Activated CD4-positive, CD25-positive, alpha-beta regulatory T cell treated with anti-CD3 and anti-CD28 coated beads, Interleukin-2, amount 50 U/mL, for 16 hours (primary cell): ENCODE data around the gene NPM1.
"Not testable (repeated sequence)": the region's sequence is repeated elsewhere in the genome, so short reads cannot be mapped to it uniquely, and the experiment has no call there.

Experiments
- DNase-seq: peaks from one replicate; pipeline ENCODE4 v3.0.0-alpha.2; 2020; ENCODE audit warnings: low read depth, low spot score

The NPM1 gene, protein sequence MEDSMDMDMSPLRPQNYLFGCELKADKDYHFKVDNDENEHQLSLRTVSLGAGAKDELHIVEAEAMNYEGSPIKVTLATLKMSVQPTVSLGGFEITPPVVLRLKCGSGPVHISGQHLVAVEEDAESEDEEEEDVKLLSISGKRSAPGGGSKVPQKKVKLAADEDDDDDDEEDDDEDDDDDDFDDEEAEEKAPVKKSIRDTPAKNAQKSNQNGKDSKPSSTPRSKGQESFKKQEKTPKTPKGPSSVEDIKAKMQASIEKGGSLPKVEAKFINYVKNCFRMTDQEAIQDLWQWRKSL

GRCh38 chr5:171387345-171387969, at the start of gene NPM1:
Gene NPM1 (plus strand): TSS chr5:171387849. CDS start chr5:171387949, 100 bp downstream.
- DNase-seq, result peak; percentile 93

- no peak for DNase-seq
Observed at GRCh38 chr5:171340042-171340441, 47.6 kb upstream of the NPM1 start.

- DNase-seq, result no peak
Observed at GRCh38 chr5:171340491-171340890, 47.2 kb upstream of the NPM1 start.

DNA sequence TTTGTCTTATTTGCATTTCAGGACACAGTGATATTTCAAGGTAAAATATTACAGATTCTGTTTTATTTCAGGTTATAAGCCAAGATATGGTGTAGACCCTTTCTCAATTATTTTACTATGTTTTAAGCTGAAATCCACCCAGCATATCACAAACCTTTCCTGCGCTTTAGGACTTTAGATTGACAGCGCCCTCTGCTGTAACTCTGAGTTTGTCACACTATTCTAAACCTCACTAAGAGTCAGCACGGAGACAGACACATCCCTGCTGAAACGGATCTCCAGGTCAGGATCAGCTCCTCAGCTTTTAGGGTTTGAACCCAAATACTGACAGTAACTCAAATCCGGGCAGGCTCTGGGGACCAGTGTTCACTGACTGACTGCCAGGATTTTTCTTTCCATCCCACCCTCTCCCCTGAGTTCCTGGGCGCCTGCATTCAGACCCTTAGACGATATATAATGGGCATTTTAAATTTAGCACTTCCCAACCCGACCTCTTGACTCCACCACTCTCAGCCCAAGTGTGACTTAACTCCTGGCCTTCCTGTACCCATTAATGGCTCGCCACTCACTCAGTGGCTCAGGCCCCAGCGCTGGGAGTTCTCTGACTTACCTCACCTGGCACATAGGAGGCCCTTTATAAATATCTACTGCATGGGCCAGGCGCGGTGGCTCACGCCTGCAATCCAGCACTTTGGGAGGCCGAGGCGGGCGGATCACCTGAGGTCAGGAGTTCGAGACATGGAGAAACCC, 45.1 kb upstream of the NPM1 start:
- DNase-seq, result no peak

DNA sequence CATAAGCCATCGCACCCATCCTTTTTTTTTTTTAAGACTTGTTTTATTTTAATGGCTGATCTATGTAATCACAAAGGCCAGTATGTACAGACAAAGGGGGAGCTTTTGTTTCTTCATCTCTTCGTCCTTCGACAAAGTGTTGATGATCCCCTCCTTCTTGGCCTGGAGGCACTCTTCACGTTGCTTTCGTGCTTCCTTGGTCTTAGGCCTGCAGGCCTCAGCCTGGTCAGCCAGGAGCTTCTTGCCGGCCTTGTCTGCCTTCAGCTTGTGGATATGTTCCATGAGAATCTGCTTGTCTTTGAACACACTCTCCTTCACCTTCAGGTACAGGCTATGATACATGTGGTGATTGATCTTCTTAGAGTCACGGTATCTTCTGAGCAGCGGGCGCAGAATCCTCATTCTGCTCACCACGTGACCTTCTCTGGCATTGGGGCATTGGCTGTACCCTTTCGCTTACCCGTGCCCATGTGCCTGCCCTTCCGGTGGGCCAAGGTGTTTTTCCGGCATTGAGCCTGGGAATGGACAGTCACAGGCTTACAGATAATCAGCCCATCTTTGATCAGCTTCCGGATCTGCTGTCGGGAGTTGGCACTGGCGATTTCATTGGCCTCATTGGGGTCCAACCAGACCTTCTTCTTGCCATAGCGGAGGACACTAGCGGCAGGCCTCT, 42.6 kb upstream of the NPM1 start:
- no peak for DNase-seq

DNA sequence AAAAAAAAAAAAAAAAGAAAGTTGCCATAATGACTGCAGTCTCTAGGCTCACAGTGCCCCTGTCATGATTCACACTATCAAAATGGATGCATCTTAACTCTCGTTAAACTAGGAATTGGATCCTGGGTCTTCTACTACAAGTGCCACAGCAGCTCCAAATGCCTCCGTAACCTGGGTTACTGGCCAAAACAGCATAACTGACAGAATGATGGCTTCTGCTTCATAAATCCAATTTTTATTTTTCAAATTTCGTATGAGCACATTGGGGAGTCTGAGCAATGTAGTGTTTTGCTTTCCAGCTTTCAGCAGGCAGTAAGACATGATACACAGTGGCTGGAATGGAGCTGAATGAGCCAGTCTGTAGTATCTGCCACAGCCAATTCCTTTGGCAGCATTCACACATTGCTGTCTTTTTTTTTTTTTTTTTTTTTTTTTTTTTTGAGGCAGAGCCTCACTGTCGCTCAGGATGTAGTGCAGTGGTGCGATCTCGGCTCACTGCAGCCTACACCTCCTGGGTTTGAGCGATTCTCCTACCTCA, 36.0 kb upstream of the NPM1 start:
- DNase-seq, result no peak

GRCh38 chr5:171355302-171355724, 32.3 kb upstream of the NPM1 start:
- DNase-seq, result no peak

DNA sequence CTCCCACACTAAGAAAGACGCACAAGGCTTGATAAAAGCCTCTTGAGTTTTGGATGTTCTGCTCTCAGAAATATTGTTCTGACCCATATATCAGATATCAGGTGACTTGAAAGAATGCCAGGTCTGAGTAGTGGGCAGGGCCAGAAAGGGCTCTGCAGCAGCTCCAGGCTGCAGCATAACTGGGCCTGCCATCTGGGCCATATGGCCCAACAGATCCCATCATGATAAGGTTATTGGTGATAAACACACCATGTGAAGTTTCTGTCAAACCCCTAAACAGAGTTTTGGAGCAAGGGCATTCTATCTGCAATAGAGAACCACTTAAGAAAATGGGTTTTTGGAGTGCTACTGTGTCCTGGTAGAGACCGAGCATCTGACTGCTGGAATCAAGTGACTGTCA, 29.8 kb upstream of the NPM1 start:
- DNase-seq, result no peak

- not testable (repeated sequence) for DNase-seq
Observed at GRCh38 chr5:171361151-171361550, 26.5 kb upstream of the NPM1 start.

- DNase-seq, result not testable (repeated sequence)
Observed at GRCh38 chr5:171363249-171363648, 24.4 kb upstream of the NPM1 start.

GRCh38 chr5:171363846-171364245, 23.8 kb upstream of the NPM1 start:
- no peak for DNase-seq

DNA sequence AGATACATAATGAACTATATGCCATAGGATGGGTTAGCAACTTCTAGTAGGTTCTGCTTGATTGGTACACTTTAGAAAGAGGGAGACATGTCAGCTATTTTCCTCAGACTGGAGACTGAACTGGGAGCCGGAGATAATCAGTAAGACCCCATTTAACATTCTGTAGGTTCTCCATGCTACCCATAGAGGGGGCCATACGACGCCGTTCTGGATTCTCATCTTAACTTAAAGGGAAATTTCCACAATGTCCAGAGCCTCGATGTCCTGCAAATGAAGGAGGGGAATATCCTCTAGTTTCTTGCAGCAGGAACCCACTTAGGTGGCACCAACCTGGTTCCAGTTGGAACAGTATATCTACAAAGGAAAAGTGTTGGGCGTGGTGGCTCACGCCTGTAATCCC, 22.3 kb upstream of the NPM1 start:
- DNase-seq, result no peak

DNA sequence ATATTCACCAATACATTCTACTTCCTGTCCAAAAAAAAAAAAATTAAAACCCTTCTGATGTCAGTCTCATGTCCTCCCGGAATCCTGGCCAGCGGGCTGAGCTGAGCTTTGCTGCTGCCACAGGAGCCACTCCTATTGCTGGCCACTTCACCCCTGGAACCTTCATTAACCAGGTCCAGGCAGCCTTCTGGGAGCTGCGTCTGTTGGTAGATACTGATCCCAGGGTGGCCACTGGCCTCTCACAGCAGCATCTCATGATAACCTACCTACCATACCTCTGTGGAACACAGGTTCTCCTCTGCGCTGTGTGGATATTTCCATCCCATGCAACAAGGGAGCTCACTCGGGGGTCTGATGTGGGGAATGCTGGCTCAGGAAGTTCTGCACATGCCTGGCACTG, 21.0 kb upstream of the NPM1 start:
- DNase-seq, result no peak

GRCh38 chr5:171367424-171368370, 20.0 kb upstream of the NPM1 start:
- DNase-seq, result no peak

GRCh38 chr5:171369056-171369455, 18.6 kb upstream of the NPM1 start:
- no peak for DNase-seq

DNA sequence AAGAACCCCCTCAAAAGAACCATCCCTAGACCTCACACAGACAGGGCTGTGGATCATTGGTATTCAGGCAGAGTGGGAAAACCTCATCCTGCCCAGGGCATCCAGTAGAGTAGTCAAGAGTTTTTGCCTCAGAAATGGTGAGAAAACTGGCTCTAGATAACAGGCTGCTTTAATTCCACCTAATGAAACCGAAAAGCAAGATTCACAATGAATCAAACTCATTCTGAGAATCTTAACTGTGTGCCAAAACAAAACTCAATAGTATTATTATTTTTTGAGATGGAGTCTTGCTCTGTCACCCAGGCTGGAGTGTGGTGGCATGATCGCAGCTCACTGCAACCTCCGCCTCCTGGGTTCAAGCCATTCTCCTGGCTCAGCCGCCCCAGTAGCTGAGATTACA, 17.8 kb upstream of the NPM1 start:
- no peak for DNase-seq

DNA sequence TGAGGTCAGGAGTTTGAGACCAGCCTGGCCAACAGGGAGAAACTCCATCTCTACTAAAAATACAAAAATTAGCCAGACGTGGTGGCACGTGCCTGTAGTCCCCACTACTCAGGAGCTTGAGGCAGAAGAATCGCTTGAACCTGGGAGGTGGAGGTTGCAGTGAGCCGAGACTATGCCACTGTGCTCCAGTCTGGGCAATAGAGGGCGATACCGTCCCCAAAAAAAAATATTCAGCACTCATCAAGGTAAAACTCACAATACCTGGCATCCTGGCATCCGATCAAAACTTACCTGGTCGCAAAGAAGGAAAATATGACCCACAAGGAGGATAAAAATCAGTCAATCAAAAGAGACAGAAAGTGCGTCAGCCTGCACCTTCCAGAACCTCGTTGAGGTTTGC, 16.8 kb upstream of the NPM1 start:
- DNase-seq, result not testable (repeated sequence)

- DNase-seq, result no peak
Observed at GRCh38 chr5:171371326-171371725, 16.3 kb upstream of the NPM1 start.

DNA sequence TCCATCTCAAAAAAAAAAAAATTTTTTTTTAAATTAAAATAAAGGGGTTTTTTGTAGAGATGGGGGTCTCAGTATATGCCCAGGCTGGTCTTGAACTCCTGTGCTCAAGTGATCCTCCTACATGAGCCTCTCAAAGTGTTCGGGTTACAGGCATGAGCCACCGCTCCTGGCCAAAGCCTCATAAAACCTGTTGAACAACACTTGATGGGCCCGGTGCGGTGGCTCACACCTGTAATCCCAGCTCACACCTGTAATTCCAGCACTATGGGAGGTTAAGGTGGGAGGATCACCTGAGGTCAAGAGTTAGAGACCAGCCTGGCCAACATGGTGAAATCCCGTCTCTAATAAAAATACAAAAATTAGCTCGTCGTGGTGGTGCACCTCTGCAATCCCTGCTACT, 7.7 kb upstream of the NPM1 start:
- no peak for DNase-seq

DNA sequence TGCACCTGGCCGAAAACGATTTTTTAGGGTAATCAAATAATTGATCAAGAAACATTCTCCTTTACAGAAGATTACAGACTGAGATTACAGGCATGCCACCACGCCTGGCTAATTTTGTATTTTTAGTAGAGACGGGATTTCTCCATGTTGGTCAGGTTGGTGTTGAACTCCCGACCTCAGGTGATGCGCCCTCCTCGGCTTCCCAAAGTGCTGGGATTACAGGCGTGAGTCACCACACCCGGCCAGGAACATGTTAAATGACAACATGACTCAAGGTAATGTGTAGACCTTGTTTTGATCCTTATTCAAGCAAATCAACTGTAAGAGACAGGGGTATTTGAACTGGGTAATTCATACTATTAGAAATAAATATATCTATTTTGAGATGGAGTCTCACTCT, 3.2 kb upstream of the NPM1 start:
- not testable (repeated sequence) for DNase-seq

DNA sequence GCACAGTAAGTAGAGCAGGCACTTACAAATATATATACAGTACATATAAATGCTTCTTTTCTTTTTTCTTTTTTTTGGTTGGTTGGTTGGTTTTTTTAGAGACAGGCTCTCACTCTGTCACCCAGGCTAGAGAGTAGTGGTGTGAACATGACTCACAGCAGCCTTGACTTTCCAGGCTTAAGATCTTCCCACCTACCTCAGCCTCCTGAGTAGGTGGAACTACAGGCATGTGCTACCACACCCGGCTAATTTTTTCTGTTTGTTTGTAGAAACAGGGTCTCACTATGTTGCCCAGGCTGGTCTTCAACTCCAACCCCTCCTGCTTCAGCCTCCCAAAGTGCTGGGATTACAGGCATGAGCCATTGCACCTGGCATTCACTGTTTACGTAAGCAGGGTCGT, 2.6 kb upstream of the NPM1 start:
- not testable (repeated sequence) for DNase-seq
